Subcutaneous abdominal adipose tissue (tissue), 5 donors: ENCODE results near the gene C1QL2.

Experiments used
- H3K27ac ChIP-seq: one replicate; pipeline ENCODE4 v1.7.0; 2013; ENCODE audit warnings: low read depth, mild to moderate bottlenecking, inconsistent platforms, low read length, moderate library complexity
- H3K27me3 ChIP-seq, 5 donors: one replicate each; pipeline ENCODE4 v1.7.0; 2013; ENCODE audit warnings: low read length in 5 of 5, inconsistent platforms in 1 of 5; ENCODE audit not compliant: control insufficient read depth in 5 of 5, insufficient read depth in 4 of 5
- H3K36me3 ChIP-seq, 5 donors: one replicate each; pipeline ENCODE4 v1.7.0; 2013; ENCODE audit warnings: low read length in 5 of 5; ENCODE audit not compliant: control insufficient read depth in 5 of 5, insufficient read depth in 5 of 5
- H3K4me1 ChIP-seq, 5 donors: one replicate each; pipeline ENCODE4 v1.7.0; 2013; ENCODE audit warnings: low read length in 5 of 5, mild to moderate bottlenecking in 3 of 5, moderate library complexity in 1 of 5; ENCODE audit not compliant: control insufficient read depth in 5 of 5, insufficient read depth in 5 of 5
- H3K4me3 ChIP-seq, 5 donors: one replicate each; pipeline ENCODE4 v1.7.0; 2013; ENCODE audit warnings: low read length in 5 of 5, low read depth in 1 of 5
- H3K9ac ChIP-seq, 5 donors: one replicate each; pipeline ENCODE4 v1.7.0; 2013; ENCODE audit warnings: low read length in 5 of 5, mild to moderate bottlenecking in 4 of 5, moderate library complexity in 3 of 5
- H3K9me3 ChIP-seq, 5 donors: one replicate each; pipeline ENCODE4 v1.7.0; 2013; ENCODE audit warnings: low read length in 5 of 5; ENCODE audit not compliant: control insufficient read depth in 5 of 5
- donor health status: healthy.
- donor health status: healthy.
- donor health status: healthy.
- donor health status: healthy.
- donor health status: healthy.

The C1QL2 gene

DNA sequence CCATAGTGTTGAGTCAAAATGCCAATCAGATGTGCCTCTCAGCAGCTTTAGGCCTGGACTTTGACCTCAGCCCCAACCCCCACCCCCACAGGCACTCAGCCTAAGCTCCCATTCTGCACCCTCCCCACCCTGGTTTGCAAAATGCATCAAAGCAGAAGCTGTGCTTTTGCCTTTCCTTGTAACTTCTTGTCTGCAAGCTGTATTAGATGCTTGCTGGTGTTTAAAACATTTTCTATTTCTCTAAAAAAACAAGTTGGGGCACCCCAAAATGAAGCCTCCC is 38.5 kb upstream of the C1QL2 start:
- H3K9ac ChIP-seq = no peak overlapping the region
- H3K36me3 ChIP-seq = no peaks in the 10 kb centered on the region
- no peaks in the 10 kb centered on the region for H3K9me3 ChIP-seq
- H3K4me3 ChIP-seq = no peak overlapping the region
- H3K4me1 ChIP-seq = peaks cover 0 to 4% (median 0%) of the 10 kb centered on the region in 5 donors
- H3K27me3 ChIP-seq = peaks cover 0 to 3% (median 3%) of the 10 kb centered on the region in 5 donors
- no peak overlapping the region for H3K27ac ChIP-seq

DNA sequence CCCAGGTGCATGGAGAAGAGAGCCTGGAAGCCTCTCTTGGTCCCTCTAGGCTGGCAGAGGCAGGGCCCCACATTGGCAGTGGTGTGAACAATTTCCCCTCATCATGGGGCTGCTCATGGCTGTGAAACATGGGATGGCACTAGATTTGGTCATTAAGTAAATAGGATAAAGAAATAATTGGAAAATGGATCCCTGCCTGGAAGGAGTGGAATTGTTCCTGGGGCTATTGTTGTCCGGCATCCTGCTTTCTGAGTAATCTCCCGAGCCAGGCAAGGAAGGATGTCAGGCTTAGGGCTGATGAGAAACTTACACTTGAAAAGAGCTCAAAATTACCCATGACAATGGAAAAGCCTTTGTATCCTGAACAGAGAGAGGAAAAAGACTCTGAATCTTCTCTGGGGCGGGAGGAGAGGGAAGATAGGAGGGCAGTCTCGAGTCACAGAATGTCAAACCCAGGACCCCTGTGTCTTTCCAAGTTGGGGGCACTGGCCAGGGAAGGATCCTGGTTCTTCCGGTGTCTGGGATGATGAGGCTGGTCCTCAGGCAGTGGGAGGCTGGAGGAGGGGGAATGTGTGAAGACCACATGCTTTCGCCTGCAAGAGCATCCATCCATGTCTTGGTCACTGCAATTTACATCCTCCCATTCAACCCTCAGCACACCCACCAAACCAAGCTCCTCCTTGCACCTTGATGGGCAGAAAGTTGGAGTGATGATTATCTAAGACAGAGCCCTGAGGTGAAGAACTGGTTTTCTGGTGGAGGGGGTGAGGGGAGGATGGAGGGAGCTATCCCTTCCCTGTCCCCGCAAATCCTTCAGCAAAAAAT is 38.0 kb upstream of the C1QL2 start:
- Histone ChIP-seq H3K27ac (no peak overlapping the region), H3K36me3 (no peaks in the 10 kb centered on the region), H3K4me1 (peaks cover 0 to 4% (median 0%) of the 10 kb centered on the region in 5 donors), H3K27me3 (peaks cover 0 to 3% (median 3%) of the 10 kb centered on the region in 5 donors), H3K9me3 (no peaks in the 10 kb centered on the region), H3K9ac (no peak overlapping the region), H3K4me3 (no peak overlapping the region)

DNA sequence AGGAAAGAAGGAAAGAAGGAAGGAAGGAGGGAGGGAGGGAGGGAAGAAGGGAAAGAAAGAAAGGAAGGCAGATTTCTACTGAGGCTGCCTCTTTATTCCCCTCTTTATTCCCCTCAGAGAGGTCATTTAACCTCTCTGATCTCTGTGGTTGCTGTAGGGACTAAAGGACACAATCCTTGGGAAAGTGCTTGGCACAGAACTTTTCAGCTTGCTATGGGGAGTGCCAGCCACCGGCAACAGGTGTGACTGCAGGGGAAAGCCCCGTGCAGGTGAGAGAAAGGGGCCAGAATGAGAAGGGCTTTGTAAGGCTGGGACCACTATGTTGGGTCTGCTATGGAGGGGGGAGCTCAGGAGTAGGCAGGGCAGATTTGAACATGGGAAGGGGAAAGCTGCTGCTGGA is 37.3 kb upstream of the C1QL2 start:
- Histone ChIP-seq H3K4me3 (no peak overlapping the region), H3K9ac (no peak overlapping the region), H3K27ac (no peak overlapping the region), H3K9me3 (no peaks in the 10 kb centered on the region), H3K36me3 (no peaks in the 10 kb centered on the region), H3K27me3 (peaks cover 0 to 3% (median 3%) of the 10 kb centered on the region in 5 donors), H3K4me1 (peaks cover 0 to 4% (median 0%) of the 10 kb centered on the region in 5 donors)

DNA sequence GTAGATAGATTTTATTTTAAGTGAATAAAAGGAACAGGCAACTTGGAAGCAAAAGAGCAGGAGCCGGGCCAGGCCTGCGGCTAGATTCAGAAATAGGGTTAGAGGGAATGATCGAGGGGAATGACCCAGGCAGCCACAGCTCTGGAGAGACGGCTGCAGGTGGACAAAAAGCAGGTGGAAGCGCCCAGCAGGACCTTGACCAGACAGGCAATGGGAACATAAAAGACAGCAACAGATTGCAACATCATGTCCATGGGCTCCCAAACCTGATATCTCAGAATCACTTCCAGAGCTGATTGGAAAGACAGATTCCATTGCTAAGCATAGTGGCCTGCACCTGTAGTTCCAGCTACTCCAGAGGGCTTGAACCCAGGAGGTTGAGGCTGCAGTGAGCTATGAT is 36.5 kb upstream of the C1QL2 start:
- no peak overlapping the region for H3K4me3 ChIP-seq
- H3K4me1 ChIP-seq = peaks cover 0 to 4% (median 0%) of the 10 kb centered on the region in 5 donors
- no peaks in the 10 kb centered on the region for H3K9me3 ChIP-seq
- H3K9ac ChIP-seq = no peak overlapping the region
- peaks cover 0 to 3% (median 0%) of the 10 kb centered on the region in 5 donors for H3K27me3 ChIP-seq
- no peaks in the 10 kb centered on the region for H3K36me3 ChIP-seq
- H3K27ac ChIP-seq = no peak overlapping the region

DNA sequence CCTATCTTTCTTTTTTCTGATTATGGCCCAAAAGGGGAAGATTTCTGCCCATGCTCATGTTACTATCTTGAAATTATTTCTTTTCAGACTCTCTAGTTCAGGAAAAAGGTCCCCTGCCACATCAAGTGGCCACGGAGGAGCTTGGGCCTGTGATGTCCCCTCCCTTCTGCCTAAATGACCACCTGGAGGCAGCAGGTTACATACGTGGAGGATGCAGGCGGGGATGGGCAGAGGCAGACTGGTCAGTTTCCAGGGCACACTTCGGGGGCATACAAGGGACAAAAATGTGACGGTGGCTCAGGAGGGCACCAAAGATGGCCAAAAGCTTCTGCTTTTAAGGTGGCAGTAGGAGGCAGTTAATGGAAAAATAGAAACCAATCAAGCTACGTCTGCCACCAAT is 34.3 kb upstream of the C1QL2 start:
- H3K4me3 ChIP-seq = no peak overlapping the region
- H3K27me3 ChIP-seq = peaks cover 0 to 3% (median 0%) of the 10 kb centered on the region in 5 donors
- H3K27ac ChIP-seq = no peak overlapping the region
- H3K4me1 ChIP-seq = peaks cover 0 to 4% (median 0%) of the 10 kb centered on the region in 5 donors
- H3K9ac ChIP-seq = no peak overlapping the region
- H3K36me3 ChIP-seq = no peaks in the 10 kb centered on the region
- no peaks in the 10 kb centered on the region for H3K9me3 ChIP-seq

DNA sequence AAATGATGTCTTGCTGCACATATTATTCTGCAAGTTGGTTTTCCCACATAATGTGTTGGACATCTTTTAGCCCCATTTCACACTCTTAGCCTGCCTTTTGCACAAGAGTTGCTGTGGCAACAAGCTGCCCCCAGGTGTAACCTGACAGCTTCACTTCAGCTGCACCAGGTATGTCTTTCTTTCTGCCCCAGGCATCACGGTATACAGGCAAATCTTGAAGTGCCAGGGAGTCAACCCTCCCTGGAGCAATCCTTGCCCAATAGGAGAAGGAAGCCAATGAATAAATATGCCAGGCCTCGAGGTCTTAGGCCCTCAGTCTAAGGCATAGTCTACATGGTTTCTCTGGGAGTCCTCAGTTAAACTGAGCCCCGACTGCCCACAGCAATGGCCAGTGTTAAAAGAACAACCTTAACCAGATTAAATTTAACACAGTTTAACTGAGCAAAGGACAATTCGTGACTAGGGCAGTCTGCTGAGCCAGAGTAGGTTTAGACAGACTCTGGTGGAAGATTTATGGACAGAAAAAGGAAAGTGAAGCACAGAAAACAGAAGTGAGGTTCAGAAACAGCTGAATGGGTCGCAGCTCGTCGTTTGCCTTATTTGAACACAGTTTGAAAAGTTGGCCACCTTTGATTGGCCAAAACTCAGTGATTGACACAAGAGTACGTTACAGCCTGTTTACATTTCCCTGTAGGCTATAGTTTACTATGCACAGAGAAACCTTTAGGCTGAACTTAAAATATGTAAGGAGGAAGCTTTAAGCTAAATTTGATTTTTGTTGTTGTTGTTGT is 32.0 kb upstream of the C1QL2 start:
- Histone ChIP-seq H3K9ac (no peak overlapping the region), H3K4me1 (no peaks in the 10 kb centered on the region), H3K27me3 (no peaks in the 10 kb centered on the region), H3K36me3 (no peaks in the 10 kb centered on the region), H3K9me3 (no peaks in the 10 kb centered on the region), H3K27ac (no peak overlapping the region), H3K4me3 (no peak overlapping the region)

DNA sequence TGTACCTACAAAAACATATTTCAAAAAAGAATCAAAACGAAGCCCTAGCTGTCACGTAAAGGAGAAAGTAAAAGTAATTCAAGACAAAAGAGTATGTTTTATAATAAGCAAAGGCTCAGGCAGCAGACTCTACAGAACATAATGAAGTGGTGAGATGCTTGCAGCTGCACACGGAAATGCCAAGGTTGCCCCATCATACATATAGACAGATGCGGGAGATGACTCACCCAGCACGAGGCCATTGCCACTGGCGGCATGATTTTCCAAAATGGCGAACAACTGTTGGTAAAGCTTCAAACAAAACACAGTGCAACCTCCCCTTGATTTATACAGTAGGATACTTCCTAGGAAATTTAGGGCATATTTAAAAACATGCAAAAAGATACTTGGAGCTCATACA is 26.0 kb upstream of the C1QL2 start:
- peaks cover 0 to 2% (median 0%) of the 10 kb centered on the region in 5 donors for H3K4me1 ChIP-seq

DNA sequence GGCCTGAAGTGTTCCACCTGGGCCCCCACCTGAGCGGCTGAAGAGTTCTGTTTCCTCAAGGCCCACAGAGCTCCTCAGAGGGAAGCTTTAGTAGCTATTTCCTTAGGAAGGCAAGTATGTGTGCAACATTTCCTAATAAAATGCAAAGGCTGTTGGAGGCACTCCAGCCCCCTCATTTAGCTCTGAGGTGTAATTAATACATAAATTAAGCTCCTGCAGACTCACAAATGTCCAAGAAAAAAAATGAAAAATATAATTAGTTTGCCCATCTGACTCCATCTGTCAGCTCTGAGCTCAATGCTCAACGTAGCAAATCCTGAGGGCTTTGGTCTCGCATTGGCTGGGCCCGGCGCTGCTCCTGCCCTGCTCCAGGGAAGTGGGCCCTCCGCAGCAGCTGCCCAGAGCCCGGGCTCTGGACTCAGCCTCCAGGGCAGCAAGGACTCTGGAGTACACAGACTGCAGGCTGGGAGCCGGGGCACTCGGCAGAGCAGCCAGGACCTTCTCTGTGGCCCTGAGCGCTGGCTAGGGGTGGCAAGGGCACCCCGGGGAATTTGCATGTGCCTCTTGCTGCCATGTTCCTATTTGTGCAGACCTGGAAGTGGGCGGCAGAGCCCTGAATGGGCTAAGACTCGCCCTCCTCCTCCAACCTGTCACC is 23.4 kb upstream of the C1QL2 start:
- Histone ChIP-seq H3K9ac (no peak overlapping the region), H3K27me3 (no peaks in the 10 kb centered on the region), H3K27ac (no peak overlapping the region), H3K36me3 (no peaks in the 10 kb centered on the region), H3K9me3 (no peaks in the 10 kb centered on the region), H3K4me3 (no peak overlapping the region), H3K4me1 (peaks cover 0 to 7% (median 0%) of the 10 kb centered on the region in 5 donors)

More for the DNA sequence above, 26.0 kb upstream of the C1QL2 start:
- Histone ChIP-seq H3K9me3 (no peaks in the 10 kb centered on the region), H3K4me3 (no peak overlapping the region), H3K27ac (no peak overlapping the region), H3K36me3 (no peaks in the 10 kb centered on the region), H3K27me3 (no peaks in the 10 kb centered on the region), H3K9ac (no peak overlapping the region)

DNA sequence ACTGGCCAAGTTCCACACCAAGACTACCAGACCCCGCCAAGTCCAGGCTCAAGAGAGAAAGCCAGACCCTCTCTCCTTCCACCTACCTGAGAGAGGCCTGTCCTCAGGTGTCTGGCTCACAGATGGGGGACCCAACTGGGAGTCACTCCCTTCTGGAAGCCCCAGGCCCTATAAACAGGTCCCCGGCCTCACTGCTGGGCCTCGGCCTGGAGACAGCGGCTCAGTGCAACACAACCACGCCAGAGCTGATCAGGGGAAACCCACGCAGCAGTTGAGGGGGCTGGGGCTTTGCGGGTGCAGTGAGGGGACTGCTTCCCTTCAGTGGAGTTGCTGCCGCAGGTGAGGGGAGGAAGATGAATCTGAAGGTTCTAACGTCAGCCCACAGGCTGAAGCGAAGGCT is 22.8 kb upstream of the C1QL2 start:
- H3K4me3 ChIP-seq = no peak overlapping the region
- no peaks in the 10 kb centered on the region for H3K36me3 ChIP-seq
- peaks cover 0 to 7% (median 0%) of the 10 kb centered on the region in 5 donors for H3K4me1 ChIP-seq
- H3K9me3 ChIP-seq = no peaks in the 10 kb centered on the region
- no peak overlapping the region for H3K9ac ChIP-seq
- no peak overlapping the region for H3K27ac ChIP-seq
- H3K27me3 ChIP-seq = no peaks in the 10 kb centered on the region

DNA sequence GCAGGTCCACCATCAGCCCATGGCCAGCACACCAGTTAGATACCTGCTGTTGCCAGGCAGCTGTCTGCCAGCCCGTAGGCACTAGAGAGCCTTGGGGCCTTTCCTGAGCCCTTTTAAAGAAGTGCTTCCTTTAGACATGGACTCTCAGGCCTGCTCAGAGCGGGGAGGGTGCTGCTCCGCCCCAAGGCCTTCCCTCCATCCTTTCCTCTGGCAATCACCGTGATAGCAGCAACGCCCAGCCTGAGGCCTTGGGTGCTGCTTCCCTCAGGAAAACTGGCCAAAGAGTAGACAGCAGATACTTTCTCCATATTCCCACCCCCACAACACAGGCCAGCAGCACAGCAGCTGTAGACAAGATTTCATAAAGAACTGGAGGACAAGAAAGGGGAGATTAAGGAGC is 22.3 kb upstream of the C1QL2 start:
- Histone ChIP-seq H3K4me3 (no peak overlapping the region), H3K4me1 (peaks cover 0 to 7% (median 0%) of the 10 kb centered on the region in 5 donors), H3K9me3 (no peaks in the 10 kb centered on the region), H3K36me3 (no peaks in the 10 kb centered on the region), H3K27me3 (no peaks in the 10 kb centered on the region), H3K27ac (no peak overlapping the region), H3K9ac (no peak overlapping the region)
